ENCODE measurements around the gene HIRIP3. TPM values are rescaled to one million over a fixed set of nuclear protein-coding genes. Genes with fewer than 3 reads are reported as not detected.

HIRIP3 gene
- total RNA-seq, 1 experiment from 2014 or later: 18.4 TPM

Other genes starting within 250 kb of the HIRIP3 start
- not detected in 2 replicates for gene C16orf54, start 249.6 kb downstream of the HIRIP3 start, total RNA-seq (2014; rRNA removed)
- gene ZG16, start 217.4 kb downstream of the HIRIP3 start, total RNA-seq (2014; rRNA removed): not detected in 2 replicates
- 87.6 and 93.1 TPM in 2 replicates for gene KIF22, start 204.9 kb downstream of the HIRIP3 start, total RNA-seq (2014; rRNA removed)
- 279 and 358 TPM in 2 replicates for gene MAZ, start 189.1 kb downstream of the HIRIP3 start, total RNA-seq (2014; rRNA removed)
- gene PRRT2, start 183.4 kb downstream of the HIRIP3 start, total RNA-seq (2014; rRNA removed): 0.35 and 0.40 TPM in 2 replicates
- gene PAGR1, start 179.5 kb downstream of the HIRIP3 start, total RNA-seq (2014; rRNA removed): 53.8 and 76.7 TPM in 2 replicates
- 27.3 and 36.1 TPM in 2 replicates for gene MVP, start 175.2 kb downstream of the HIRIP3 start, total RNA-seq (2014; rRNA removed)
- gene CDIPT, start 132.4 kb downstream of the HIRIP3 start, total RNA-seq (2014; rRNA removed): 60.5 and 86.2 TPM in 2 replicates
- 23.7 and 25.3 TPM in 2 replicates for gene SEZ6L2, start 96.1 kb downstream of the HIRIP3 start, total RNA-seq (2014; rRNA removed)
- gene ASPHD1, start 95.1 kb downstream of the HIRIP3 start, total RNA-seq (2014; rRNA removed): 2.0 and 3.9 TPM in 2 replicates
- gene KCTD13, start 69.4 kb downstream of the HIRIP3 start, total RNA-seq (2014; rRNA removed): 8.2 and 30.2 TPM in 2 replicates
- gene TMEM219, start 33.5 kb downstream of the HIRIP3 start, total RNA-seq (2014; rRNA removed): 53.0 and 60.9 TPM in 2 replicates
- 34.1 and 47.4 TPM in 2 replicates for gene TAOK2, start 21.7 kb downstream of the HIRIP3 start, total RNA-seq (2014; rRNA removed)
- 60.6 and 70.3 TPM in 2 replicates for gene INO80E, start 624 bp upstream of the HIRIP3 start, total RNA-seq (2014; rRNA removed)
- gene DOC2A, start 15.4 kb upstream of the HIRIP3 start, total RNA-seq (2014; rRNA removed): 4.6 and 5.2 TPM in 2 replicates
- gene C16orf92, start 27.6 kb upstream of the HIRIP3 start, total RNA-seq (2014; rRNA removed): not detected in 2 replicates
- 0.29 and 0.47 TPM in 2 replicates for gene TLCD3B, start 35.7 kb upstream of the HIRIP3 start, total RNA-seq (2014; rRNA removed)
- gene ALDOA, start 70.1 kb upstream of the HIRIP3 start, total RNA-seq (2014; rRNA removed): 1,859 and 2,048 TPM in 2 replicates
- 116 and 117 TPM in 2 replicates for gene PPP4C, start 80.4 kb upstream of the HIRIP3 start, total RNA-seq (2014; rRNA removed)
- 0.86 and 1.1 TPM in 2 replicates for gene TBX6, start 96.3 kb upstream of the HIRIP3 start, total RNA-seq (2014; rRNA removed)
- 5.1 and 7.7 TPM in 2 replicates for gene YPEL3, start 100.6 kb upstream of the HIRIP3 start, total RNA-seq (2014; rRNA removed)
- 2.2 and 3.4 TPM in 2 replicates for gene GDPD3, start 117.9 kb upstream of the HIRIP3 start, total RNA-seq (2014; rRNA removed)
- 31.4 and 34.4 TPM in 2 replicates for gene MAPK3, start 127.6 kb upstream of the HIRIP3 start, total RNA-seq (2014; rRNA removed)
- 8.4 and 10.3 TPM in 2 replicates for gene CORO1A, start 188.0 kb upstream of the HIRIP3 start, total RNA-seq (2014; rRNA removed)
- gene BOLA2B, start 198.0 kb upstream of the HIRIP3 start, total RNA-seq (2014; rRNA removed): 143 and 162 TPM in 2 replicates
- 83.4 and 91.9 TPM in 2 replicates for gene SLX1A, start 198.3 kb upstream of the HIRIP3 start, total RNA-seq (2014; rRNA removed)
- 8.5 and 14.6 TPM in 2 replicates for gene SULT1A3, start 203.6 kb upstream of the HIRIP3 start, total RNA-seq (2014; rRNA removed)